Measurements from ENCODE around the gene TMEM9.
A peak's percentile ranks its signal among the peaks of the same experiment; 100 is the strongest.

TMEM9 gene

GRCh38 chr1:201119206-201120197, 34.8 kb downstream of the TMEM9 start:
- in situ Hi-C loops (cut with MboI; ENCODE audit: low sequenced_read_pairs, unreplicated experiment): no loop called here
- DNase-seq (ENCODE audit: low spot score): peak; percentile 68
- peak; percentile 71 for TF ChIP-seq CTCF (IDR thresholded peaks at IDR 0.05; ENCODE audit: borderline replicate concordance, control extremely low read depth, extremely low read depth, insufficient read depth, missing control alignments)

GRCh38 chr1:201116091-201116490, 38.2 kb downstream of the TMEM9 start:
- in situ Hi-C loops (cut with MboI; ENCODE audit: low sequenced_read_pairs, unreplicated experiment): no loop called here
- no peak for TF ChIP-seq CTCF (IDR thresholded peaks at IDR 0.05; ENCODE audit: borderline replicate concordance, control extremely low read depth, extremely low read depth, insufficient read depth, missing control alignments)

GRCh38 chr1:201115390-201115937, 38.8 kb downstream of the TMEM9 start:
- no peak for TF ChIP-seq CTCF (IDR thresholded peaks at IDR 0.05; ENCODE audit: borderline replicate concordance, control extremely low read depth, extremely low read depth, insufficient read depth, missing control alignments)
- no peak for DNase-seq (ENCODE audit: low spot score)
- in situ Hi-C loops (cut with MboI; ENCODE audit: low sequenced_read_pairs, unreplicated experiment): no loop called here

More at GRCh38 chr1:201116091-201116490, 38.2 kb downstream of the TMEM9 start:
- DNase-seq (ENCODE audit: low spot score): no peak

- peak; percentile 88 for TF ChIP-seq CTCF (IDR thresholded peaks at IDR 0.05; ENCODE audit: borderline replicate concordance, control extremely low read depth, extremely low read depth, insufficient read depth, missing control alignments)
Observed at GRCh38 chr1:201114245-201115131, 39.8 kb downstream of the TMEM9 start.

GRCh38 chr1:201113451-201114244, 40.6 kb downstream of the TMEM9 start:
- DNase-seq (ENCODE audit: low spot score): no peak
- TF ChIP-seq CTCF (IDR thresholded peaks at IDR 0.05; ENCODE audit: borderline replicate concordance, control extremely low read depth, extremely low read depth, insufficient read depth, missing control alignments): no peak
- in situ Hi-C loops (cut with MboI; ENCODE audit: low sequenced_read_pairs, unreplicated experiment): no loop called here

More at GRCh38 chr1:201114245-201115131, 39.8 kb downstream of the TMEM9 start:
- in situ Hi-C loops (cut with MboI; ENCODE audit: low sequenced_read_pairs, unreplicated experiment): no loop called here
- DNase-seq (ENCODE audit: low spot score): peak; percentile 92
